HUES64 (cell line): Measurements from ENCODE around the gene GRIK2.

Experiments
- H3K27ac ChIP-seq: 2 replicates; pipeline ENCODE4 v1.7.0; 2013; ENCODE audit warnings: low read depth, low read length, inconsistent platforms
- H3K27me3 ChIP-seq: 2 replicates; pipeline ENCODE4 v1.6.1; 2013; ENCODE audit warnings: mild to moderate bottlenecking, low read length; ENCODE audit not compliant: insufficient read depth
- H3K36me3 ChIP-seq: 2 replicates; pipeline ENCODE4 v1.6.1; 2013; ENCODE audit warnings: mild to moderate bottlenecking, low read length; ENCODE audit not compliant: insufficient read depth
- H3K4me1 ChIP-seq: 2 replicates; pipeline ENCODE4 v1.6.1; 2013; ENCODE audit warnings: mild to moderate bottlenecking, low read length, moderate library complexity; ENCODE audit not compliant: insufficient read depth
- H3K4me3 ChIP-seq: 2 replicates; pipeline ENCODE4 v1.5.1; 2013; ENCODE audit warnings: mild to moderate bottlenecking, low read length, moderate library complexity
- H3K9ac ChIP-seq: 2 replicates; pipeline ENCODE4 v1.6.1; 2013; ENCODE audit warnings: mild to moderate bottlenecking, low read depth, low read length
- H3K9me3 ChIP-seq: 2 replicates; pipeline ENCODE4 v1.6.1; 2013; ENCODE audit warnings: low read depth, low read length; ENCODE audit not compliant: insufficient read depth
- WGBS: fragments of 150-250, 120-280 bp; methylation state at CpG from one replicate; pipeline ENCODE4 v1.1.7; 2013; ENCODE audit warnings: missing lambda C conversion rate; 5-methylcytosine and 5-hydroxymethylcytosine counted together

GRIK2 gene

DNA sequence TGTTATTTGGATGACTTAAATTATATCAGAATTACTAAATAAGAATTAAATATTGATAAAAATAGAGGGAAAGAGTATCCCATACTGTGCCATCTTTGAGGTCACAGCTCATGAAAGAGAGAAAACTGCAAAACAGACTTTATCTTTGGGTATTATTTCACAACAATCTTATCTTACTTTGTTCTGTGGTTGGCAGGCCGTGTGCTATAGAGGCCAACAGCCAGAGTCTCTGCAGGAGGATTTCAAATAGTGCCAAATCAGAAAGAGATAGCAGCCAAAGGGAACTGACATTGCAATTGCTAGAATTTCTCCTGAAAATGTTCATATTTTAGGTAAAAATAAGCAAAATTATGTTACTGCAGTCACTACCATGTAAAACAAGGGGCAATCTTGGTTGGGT, 354.2 kb downstream of the GRIK2 start:
- 87% methylated on average over 1 of the region's 1 CpG for WGBS
- Histone ChIP-seq H3K27ac (no peak overlapping the region), H3K36me3 (no peaks in the 10 kb centered on the region)

DNA sequence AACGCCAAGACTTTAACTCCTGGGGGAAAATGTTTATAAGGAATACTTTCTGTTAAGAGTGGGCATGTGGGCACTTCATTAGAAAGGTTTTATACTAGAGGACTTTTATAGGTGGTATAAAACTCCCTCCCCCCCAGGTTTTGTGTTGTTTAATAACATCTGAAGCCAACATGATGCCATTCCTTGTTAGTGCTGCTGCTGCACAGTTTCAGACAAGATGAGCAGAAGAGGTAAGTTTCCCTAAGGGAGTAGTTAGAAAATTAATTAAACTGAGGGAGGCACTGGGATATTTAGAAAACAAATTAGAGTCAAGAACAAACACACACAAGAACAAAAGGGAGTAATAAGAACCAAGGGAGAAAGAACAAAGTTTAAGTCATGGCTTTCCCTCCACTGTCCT, 362.4 kb downstream of the GRIK2 start:
- no peaks in the 10 kb centered on the region for H3K36me3 ChIP-seq
- H3K27me3 ChIP-seq = no peaks in the 10 kb centered on the region
- no peak overlapping the region for H3K4me3 ChIP-seq
- 0 out of 2 replicates have a peak, but pooled peaks cover 4% of the 10 kb centered on the region for H3K4me1 ChIP-seq
- H3K9me3 ChIP-seq = no peaks in the 10 kb centered on the region
- H3K27ac ChIP-seq = no peak overlapping the region
- no peak overlapping the region for H3K9ac ChIP-seq
- WGBS = 86% methylated on average over 1 of the region's 1 CpG

More for the DNA sequence above, 354.2 kb downstream of the GRIK2 start:
- no peak overlapping the region for H3K4me3 ChIP-seq
- H3K9me3 ChIP-seq = no peaks in the 10 kb centered on the region
- H3K27me3 ChIP-seq = no peaks in the 10 kb centered on the region
- no peak overlapping the region for H3K9ac ChIP-seq
- H3K4me1 ChIP-seq = no peaks in the 10 kb centered on the region; the same call in 1 of the 2 replicates

DNA sequence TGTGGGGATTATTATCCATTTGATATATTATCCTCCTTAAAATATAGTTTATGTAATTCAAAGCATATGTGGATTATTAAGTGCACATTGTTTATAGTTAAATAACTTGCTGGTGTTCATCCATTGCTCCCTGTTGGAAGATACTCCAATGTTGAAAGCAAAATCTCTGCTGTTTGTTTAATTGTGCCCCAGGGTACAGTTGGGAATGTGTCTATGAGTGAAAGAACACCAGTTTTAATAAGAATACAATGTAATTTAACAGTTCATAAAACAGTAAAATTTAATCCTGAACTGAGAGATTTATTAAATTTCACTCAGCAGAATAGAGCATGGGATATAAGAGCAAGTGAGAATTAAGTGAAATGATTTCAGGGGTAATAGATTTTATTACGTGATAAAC, 364.9 kb downstream of the GRIK2 start:
- WGBS = 100% methylated on average over 1 of the region's 1 CpG
- Histone ChIP-seq H3K27me3 (no peaks in the 10 kb centered on the region), H3K4me3 (no peak overlapping the region), H3K36me3 (no peaks in the 10 kb centered on the region), H3K4me1 (peaks cover 13% of the 10 kb centered on the region; the same call in 1 of the 2 replicates), H3K27ac (no peak overlapping the region), H3K9me3 (no peaks in the 10 kb centered on the region), H3K9ac (no peak overlapping the region)

DNA sequence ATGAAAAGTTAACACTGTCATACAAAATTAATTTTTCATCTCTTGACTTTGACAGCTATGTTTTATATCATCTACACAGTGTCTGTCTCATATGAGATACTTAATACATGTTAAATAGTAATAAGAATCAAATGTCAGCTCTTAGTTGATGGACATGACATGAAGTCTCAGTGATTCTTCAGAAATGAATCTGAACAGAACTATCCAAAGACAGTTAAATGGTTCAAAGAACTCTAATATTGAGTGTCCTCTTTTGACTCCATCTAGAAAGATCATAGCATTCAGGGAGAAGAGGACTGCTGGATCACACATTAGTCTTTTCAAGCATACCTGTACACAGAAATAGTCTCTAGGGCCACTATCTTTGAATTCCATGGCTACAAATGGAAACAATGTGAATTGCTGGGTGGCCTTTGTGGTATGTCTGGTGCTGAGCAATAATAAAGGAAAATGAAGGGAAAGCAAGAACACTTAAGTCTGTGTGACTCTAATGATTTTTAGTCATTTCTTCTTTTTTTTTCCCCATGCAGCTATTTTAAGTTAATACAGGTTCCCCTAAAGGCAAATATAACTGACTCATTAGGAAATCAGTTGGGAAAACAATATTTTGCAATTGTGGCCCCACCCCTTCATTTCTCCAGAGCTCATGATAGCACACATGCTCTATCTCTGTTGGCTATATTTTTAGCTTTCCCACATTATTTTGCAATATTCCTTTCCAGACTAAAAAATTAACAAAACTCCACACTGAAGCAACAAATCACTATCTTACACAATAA, 367.5 kb downstream of the GRIK2 start:
- no peaks in the 10 kb centered on the region for H3K9me3 ChIP-seq
- H3K9ac ChIP-seq = no peak overlapping the region
- no peak overlapping the region for H3K27ac ChIP-seq
- peaks cover 26% of the 10 kb centered on the region for H3K4me1 ChIP-seq
- H3K36me3 ChIP-seq = no peaks in the 10 kb centered on the region
- no peak overlapping the region for H3K4me3 ChIP-seq
- no peaks in the 10 kb centered on the region for H3K27me3 ChIP-seq

DNA sequence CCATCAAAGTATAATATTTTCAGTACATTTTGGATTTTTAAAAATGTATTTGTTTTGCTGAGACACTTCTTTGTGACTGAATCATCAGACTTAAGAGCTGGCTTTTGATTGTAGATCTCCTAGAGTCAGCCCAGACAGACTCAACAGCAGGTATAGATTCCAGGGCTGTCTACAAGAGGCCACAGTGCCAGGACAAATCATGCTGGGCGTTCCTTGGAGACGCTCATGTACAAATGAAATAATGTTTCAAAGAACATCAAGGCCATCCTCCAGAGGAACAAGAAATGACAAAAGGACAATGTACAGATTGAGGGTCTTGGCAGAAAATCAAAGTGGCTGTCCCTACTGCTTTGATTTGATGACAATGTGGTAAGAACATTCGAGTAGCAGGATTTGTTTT, 369.3 kb downstream of the GRIK2 start:
- WGBS = 89% methylated on average over 3 of the region's 3 CpGs
- H3K4me1 ChIP-seq = peaks cover 42% of the 10 kb centered on the region
- H3K9me3 ChIP-seq = no peaks in the 10 kb centered on the region
- no peak overlapping the region for H3K4me3 ChIP-seq
- H3K36me3 ChIP-seq = no peaks in the 10 kb centered on the region
- H3K27ac ChIP-seq = no peak overlapping the region
- no peaks in the 10 kb centered on the region for H3K27me3 ChIP-seq
- H3K9ac ChIP-seq = no peak overlapping the region

DNA sequence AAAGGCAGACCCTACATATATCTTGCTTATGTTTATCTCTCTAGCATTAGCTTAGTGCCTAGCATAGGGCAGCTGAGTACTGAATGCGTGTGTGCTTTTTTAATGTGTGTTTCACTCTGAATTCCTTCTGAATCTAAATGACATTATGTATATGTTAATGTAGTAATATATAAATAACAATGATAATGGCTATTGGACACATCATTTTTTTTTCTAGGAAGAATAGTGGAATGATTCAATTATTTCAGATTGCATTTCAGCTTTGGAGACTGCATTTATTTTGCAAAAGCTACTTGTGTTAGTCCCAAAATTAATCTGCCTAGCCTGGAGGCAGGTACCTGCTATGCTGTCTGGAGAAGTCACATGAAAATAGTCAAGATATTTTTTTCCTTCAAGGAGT, 371.8 kb downstream of the GRIK2 start:
- 100% methylated on average over 1 of the region's 1 CpG for WGBS
- H3K27me3 ChIP-seq = no peaks in the 10 kb centered on the region
- H3K4me1 ChIP-seq = peaks cover 46% of the 10 kb centered on the region
- no peak overlapping the region for H3K4me3 ChIP-seq
- H3K36me3 ChIP-seq = no peaks in the 10 kb centered on the region
- H3K27ac ChIP-seq = no peak overlapping the region
- H3K9me3 ChIP-seq = no peaks in the 10 kb centered on the region
- H3K9ac ChIP-seq = no peak overlapping the region

DNA sequence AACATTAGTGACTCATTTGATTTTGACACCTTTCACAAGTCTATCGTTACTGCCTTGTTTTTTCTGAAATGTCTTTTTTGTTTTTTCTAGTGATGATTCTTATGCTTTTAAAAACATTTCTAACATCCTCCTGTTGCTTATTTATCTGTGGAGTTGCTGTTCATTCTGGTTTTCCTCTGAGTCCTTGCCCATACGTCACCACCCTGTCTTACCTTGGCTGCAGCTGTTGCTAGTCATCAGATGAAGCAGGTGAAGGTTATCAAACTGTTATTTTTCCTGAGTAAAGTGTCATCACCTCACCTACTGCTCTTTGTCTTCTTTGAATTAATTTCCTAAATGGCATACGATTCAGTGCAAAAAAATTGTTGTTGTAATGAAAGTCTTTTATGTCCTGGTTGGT, 376.6 kb downstream of the GRIK2 start:
- no peak overlapping the region for H3K4me3 ChIP-seq
- no peak overlapping the region for H3K27ac ChIP-seq
- H3K36me3 ChIP-seq = no peaks in the 10 kb centered on the region
- H3K9me3 ChIP-seq = no peaks in the 10 kb centered on the region
- H3K27me3 ChIP-seq = no peaks in the 10 kb centered on the region
- 94% methylated on average over 2 of the region's 3 CpGs for WGBS
- peaks cover 34% of the 10 kb centered on the region for H3K4me1 ChIP-seq
- H3K9ac ChIP-seq = no peak overlapping the region

DNA sequence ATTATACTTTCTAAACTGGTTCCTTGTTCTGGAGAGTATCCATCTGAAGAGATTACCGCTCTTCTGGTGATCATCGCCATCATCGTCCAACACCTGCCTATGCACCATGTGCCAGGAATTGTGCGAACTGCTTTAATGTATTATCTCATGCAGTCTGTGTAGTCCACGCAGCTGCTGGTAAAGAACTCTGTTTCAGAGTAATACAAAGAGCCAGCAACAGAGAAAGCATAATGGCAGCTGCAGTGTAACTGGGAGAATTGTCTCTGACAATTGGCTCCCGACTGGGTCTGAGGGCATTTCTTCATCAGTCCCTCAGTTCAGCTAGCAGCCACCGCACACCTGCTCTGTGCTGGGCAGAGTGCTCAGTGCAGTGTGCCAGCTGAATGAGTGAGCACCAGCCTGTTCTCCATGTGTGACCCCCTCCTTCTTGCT, 383.4 kb downstream of the GRIK2 start:
- Histone ChIP-seq H3K27ac (no peak overlapping the region), H3K4me3 (no peak overlapping the region), H3K9me3 (no peaks in the 10 kb centered on the region), H3K27me3 (no peaks in the 10 kb centered on the region), H3K4me1 (peaks cover 14% of the 10 kb centered on the region), H3K36me3 (no peaks in the 10 kb centered on the region), H3K9ac (no peak overlapping the region)
- 93% methylated on average over 7 of the region's 7 CpGs for WGBS

DNA sequence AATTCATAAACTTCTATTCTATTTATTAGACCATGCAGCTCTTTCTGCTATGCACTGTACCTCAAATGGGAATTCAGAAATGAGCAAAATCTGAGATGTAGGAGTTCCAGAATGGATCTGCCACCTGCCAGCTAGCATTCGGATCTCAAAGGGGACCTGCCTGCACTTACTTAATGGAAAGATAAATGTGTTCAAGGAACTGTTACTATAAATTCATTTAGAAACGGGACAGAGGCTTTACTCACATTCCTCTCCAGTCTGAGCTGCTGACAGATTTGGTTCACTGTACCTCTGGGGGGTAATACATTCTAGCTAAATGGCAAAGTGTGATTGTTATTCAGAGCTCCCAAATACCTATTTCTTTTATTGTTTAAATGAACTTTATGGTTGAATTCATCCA, 384.1 kb downstream of the GRIK2 start:
- no peaks in the 10 kb centered on the region for H3K27me3 ChIP-seq
- H3K36me3 ChIP-seq = no peaks in the 10 kb centered on the region
- H3K9ac ChIP-seq = no peak overlapping the region
- peaks cover 14% of the 10 kb centered on the region for H3K4me1 ChIP-seq
- no peak overlapping the region for H3K27ac ChIP-seq
- 81% methylated on average over 2 of the region's 2 CpGs for WGBS
- H3K9me3 ChIP-seq = no peaks in the 10 kb centered on the region
- H3K4me3 ChIP-seq = no peak overlapping the region

DNA sequence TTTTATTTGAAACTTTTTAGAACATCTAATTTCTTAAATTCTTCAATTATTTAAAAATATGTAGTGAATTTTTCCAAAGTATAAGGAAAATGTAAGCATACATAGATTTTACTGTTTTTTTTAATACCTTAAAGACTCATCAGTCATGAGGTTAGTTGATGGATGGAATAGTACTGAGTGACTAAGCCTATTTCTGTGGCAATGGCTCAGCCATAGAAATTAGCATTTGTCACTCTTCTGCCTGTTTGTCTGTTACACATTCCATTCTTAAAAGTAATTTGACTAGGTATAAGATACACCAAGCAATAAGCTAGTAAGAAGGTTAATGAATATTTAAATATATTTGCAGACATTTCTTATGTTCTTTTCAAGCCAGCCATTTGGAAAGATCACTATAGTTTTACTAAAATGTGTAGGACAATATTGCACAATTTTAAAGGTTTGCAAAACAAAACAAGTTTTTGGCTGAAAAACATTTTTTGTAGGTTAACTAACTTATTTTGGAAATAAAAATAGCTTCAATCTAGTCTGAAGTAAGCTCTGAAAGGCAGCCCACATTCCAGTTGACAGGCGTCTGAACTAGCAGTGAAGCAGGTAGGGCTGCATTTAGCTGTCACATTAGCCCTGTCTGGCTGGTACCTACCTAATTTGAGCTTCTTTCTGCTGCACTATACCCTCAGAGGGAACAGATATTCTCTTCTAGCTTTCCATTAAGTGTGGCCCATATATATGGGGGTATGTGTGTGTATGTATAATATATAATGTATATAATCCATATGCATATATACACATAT, 385.7 kb downstream of the GRIK2 start:
- 93% methylated on average over 1 of the region's 1 CpG for WGBS
- Histone ChIP-seq H3K4me1 (peaks cover 14% of the 10 kb centered on the region), H3K36me3 (no peaks in the 10 kb centered on the region), H3K27ac (no peak overlapping the region), H3K27me3 (no peaks in the 10 kb centered on the region), H3K9me3 (no peaks in the 10 kb centered on the region), H3K4me3 (no peak overlapping the region), H3K9ac (no peak overlapping the region)

DNA sequence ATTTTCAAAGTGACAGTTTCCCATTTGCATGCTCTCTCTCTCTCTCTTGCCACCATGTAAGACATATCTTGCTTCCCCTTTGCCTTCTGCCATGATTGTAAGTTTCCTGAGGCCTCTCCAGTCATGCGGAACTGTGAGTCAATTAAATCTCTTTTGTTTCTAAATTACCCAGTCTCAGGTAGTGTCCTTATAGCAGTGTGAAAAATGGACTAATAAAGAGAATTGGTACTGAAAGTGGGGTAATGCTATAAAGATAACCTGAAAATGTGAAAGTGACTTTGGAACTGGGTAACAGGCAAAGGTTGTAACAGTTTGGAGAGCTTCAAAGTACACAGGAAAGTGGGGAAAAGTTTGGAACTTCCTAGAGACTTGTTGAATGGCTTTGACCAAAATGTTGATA, 389.8 kb downstream of the GRIK2 start:
- no peaks in the 10 kb centered on the region for H3K4me1 ChIP-seq
- no peak overlapping the region for H3K4me3 ChIP-seq
- H3K27me3 ChIP-seq = no peaks in the 10 kb centered on the region
- H3K9me3 ChIP-seq = no peaks in the 10 kb centered on the region
- WGBS = 93% methylated on average over 1 of the region's 1 CpG
- H3K36me3 ChIP-seq = no peaks in the 10 kb centered on the region
- H3K9ac ChIP-seq = no peak overlapping the region
- H3K27ac ChIP-seq = no peak overlapping the region
